Loucy (cell line): ENCODE data around the gene PCNT.

Experiments
- H2AFZ ChIP-seq: fragments of 200-600 bp; sonication (generic); 2 replicates; pipeline ENCODE4 v1.6.0; 2016; ENCODE audit warnings: antibody characterized with exemption, mild to moderate bottlenecking, low read length, moderate library complexity
- H3F3A ChIP-seq: fragments of 200-600 bp; 2 replicates; pipeline ENCODE4 v1.6.0; 2016; ENCODE audit warnings: antibody characterized with exemption, low read depth, mild to moderate bottlenecking
- H3K27me3 ChIP-seq: fragments of 200-600 bp; sonication (generic); 2 replicates; pipeline ENCODE4 v1.6.1; 2014; ENCODE audit warnings: low read length, mild to moderate bottlenecking; ENCODE audit not compliant: insufficient read depth, poor library complexity, severe bottlenecking
- H3K36me3 ChIP-seq: fragments of 200-600 bp; sonication (generic); 2 replicates; pipeline ENCODE4 v1.6.1; 2016; ENCODE audit warnings: low read length; ENCODE audit not compliant: insufficient read depth
- H3K4me1 ChIP-seq: fragments of 200-600 bp; sonication (generic); 2 replicates; pipeline ENCODE4 v1.5.1; 2014; ENCODE audit warnings: low read length, mild to moderate bottlenecking; ENCODE audit not compliant: insufficient read depth, poor library complexity, severe bottlenecking
- H3K4me2 ChIP-seq: fragments of 200-600 bp; sonication (generic); 2 replicates; pipeline ENCODE4 v1.6.0; 2014; ENCODE audit warnings: antibody characterized with exemption, low read length, low read depth, mild to moderate bottlenecking; ENCODE audit not compliant: poor library complexity, severe bottlenecking
- H3K4me3 ChIP-seq: fragments of 200-600 bp; sonication (generic); 2 replicates; pipeline ENCODE4 v1.5.1; 2014; ENCODE audit warnings: low read length, mild to moderate bottlenecking, mixed read lengths; ENCODE audit not compliant: poor library complexity, severe bottlenecking
- H3K79me2 ChIP-seq: fragments of 200-600 bp; sonication (generic); 2 replicates; pipeline ENCODE4 v1.6.1; 2014; ENCODE audit warnings: low read length; ENCODE audit not compliant: insufficient read depth
- H3K9ac ChIP-seq: fragments of 200-600 bp; sonication (generic); 2 replicates; pipeline ENCODE4 v1.6.0; 2014; ENCODE audit warnings: mild to moderate bottlenecking, low read depth, low read length, moderate library complexity; ENCODE audit not compliant: poor library complexity, severe bottlenecking
- H3K9me2 ChIP-seq: fragments of 200-600 bp; sonication (generic); replicated peaks from 2 replicates; pipeline ENCODE4 v1.6.1; 2016; ENCODE audit warnings: low read depth, low read length, mixed read lengths
- H3K9me3 ChIP-seq: fragments of 200-600 bp; sonication (generic); 2 replicates; pipeline ENCODE4 v1.6.1; 2014; ENCODE audit warnings: mild to moderate bottlenecking, antibody characterized with exemption, low read length, low read depth; ENCODE audit not compliant: insufficient read depth
- H4K20me1 ChIP-seq: fragments of 200-600 bp; sonication (generic); 2 replicates; pipeline ENCODE4 v1.6.0; 2014; ENCODE audit warnings: antibody characterized with exemption, low read length, mild to moderate bottlenecking; ENCODE audit not compliant: insufficient read depth, poor library complexity, severe bottlenecking
- CTCF ChIP-seq: fragments of 200-600 bp; sonication (generic); conservative IDR thresholded peaks from 2 replicates; pipeline ENCODE4 v1.5.1; 2014; ENCODE audit warnings: mild to moderate bottlenecking, antibody characterized with exemption, low read length
- EZH2phosphoT487 ChIP-seq: fragments of 200-600 bp; IDR thresholded peaks from 2 replicates; pipeline ENCODE4 v1.6.1; 2018; ENCODE audit warnings: antibody characterized with exemption, mild to moderate bottlenecking, moderate library complexity, borderline replicate concordance

The PCNT gene

GRCh38 chr21:46354518-46354917 lies 30.6 kb downstream of the PCNT start:
- H2AFZ ChIP-seq, result no peak overlapping the region
- no peaks in the 10 kb centered on the region for H3F3A ChIP-seq
- no peaks in the 10 kb centered on the region for H3K9me2 ChIP-seq
- H3K4me3 ChIP-seq, result no peak overlapping the region
- no peaks in the 10 kb centered on the region for H3K79me2 ChIP-seq
- no peaks in the 10 kb centered on the region for H3K9me3 ChIP-seq
- H3K36me3 ChIP-seq, result peaks cover 89% of the 10 kb centered on the region; the same call in 1 of the 2 replicates
- H3K4me1 ChIP-seq, result no peaks in the 10 kb centered on the region
- H4K20me1 ChIP-seq, result no peaks in the 10 kb centered on the region
- TF ChIP-seq EZH2phosphoT487, result no peak
- H3K9ac ChIP-seq, result no peak overlapping the region
- no peaks in the 10 kb centered on the region for H3K27me3 ChIP-seq
- no peak overlapping the region for H3K4me2 ChIP-seq

GRCh38 chr21:46355161-46356004 lies 31.4 kb downstream of the PCNT start:
- Histone ChIP-seq H3F3A (no peaks in the 10 kb centered on the region), H3K27me3 (no peaks in the 10 kb centered on the region), H3K9ac (no peak overlapping the region), H3K9me3 (no peaks in the 10 kb centered on the region), H3K4me1 (no peaks in the 10 kb centered on the region), H3K4me2 (no peak overlapping the region), H4K20me1 (no peaks in the 10 kb centered on the region), H2AFZ (no peak overlapping the region), H3K36me3 (peaks cover 85% of the 10 kb centered on the region; the same call in 1 of the 2 replicates), H3K4me3 (no peak overlapping the region), H3K79me2 (no peaks in the 10 kb centered on the region), H3K9me2 (no peaks in the 10 kb centered on the region)
- no peak for TF ChIP-seq CTCF
- TF ChIP-seq EZH2phosphoT487, result no peak

- H3K9me2 ChIP-seq, result no peaks in the 10 kb centered on the region
- no peak overlapping the region for H3K4me2 ChIP-seq
- H3F3A ChIP-seq, result no peaks in the 10 kb centered on the region
- H3K79me2 ChIP-seq, result no peaks in the 10 kb centered on the region
- no peaks in the 10 kb centered on the region for H4K20me1 ChIP-seq
- H3K36me3 ChIP-seq, result peaks cover 84% of the 10 kb centered on the region; the same call in 1 of the 2 replicates
- H3K4me3 ChIP-seq, result no peak overlapping the region
- H3K4me1 ChIP-seq, result no peaks in the 10 kb centered on the region
- no peaks in the 10 kb centered on the region for H3K27me3 ChIP-seq
- H3K9me3 ChIP-seq, result no peaks in the 10 kb centered on the region
- TF ChIP-seq EZH2phosphoT487 (no peak), CTCF (no peak)
- H3K9ac ChIP-seq, result no peak overlapping the region
- H2AFZ ChIP-seq, result no peak overlapping the region
Observed at GRCh38 chr21:46356005-46356338, 32.0 kb downstream of the PCNT start.
